Measurements from ENCODE around the gene KCNK17.
"Not testable (repeated sequence)": the region's sequence is repeated elsewhere in the genome, so short reads cannot be mapped to it uniquely, and the experiment has no call there.

The KCNK17 gene

GRCh38 chr6:39301606-39302005 lies 12.6 kb downstream of the KCNK17 start:
- DNase-seq: no peak

- no peak for DNase-seq
These were observed 13.5 kb downstream of the KCNK17 start for GRCh38 chr6:39300739-39301138.

GRCh38 chr6:39298061-39298460 lies 16.2 kb downstream of the KCNK17 start:
- DNase-seq: no peak

- no peak for DNase-seq
These were observed 17.2 kb downstream of the KCNK17 start for GRCh38 chr6:39296745-39297640.

GRCh38 chr6:39295611-39296011 lies 18.6 kb downstream of the KCNK17 start:
- DNase-seq: no peak

- no peak for DNase-seq
These were observed 19.3 kb downstream of the KCNK17 start for GRCh38 chr6:39294899-39295298.

- no peak for DNase-seq
These were observed 20.1 kb downstream of the KCNK17 start for GRCh38 chr6:39294133-39294532.

GRCh38 chr6:39292637-39293036 lies 21.6 kb downstream of the KCNK17 start:
- no peak for DNase-seq

- no peak for DNase-seq
These were observed 24.7 kb downstream of the KCNK17 start for GRCh38 chr6:39289490-39289889.

- DNase-seq: no peak
These were observed 26.6 kb downstream of the KCNK17 start for GRCh38 chr6:39287601-39288000.

GRCh38 chr6:39286596-39286995 lies 27.6 kb downstream of the KCNK17 start:
- DNase-seq: not testable (repeated sequence)

- no peak for DNase-seq
These were observed 31.4 kb downstream of the KCNK17 start for GRCh38 chr6:39282774-39283173.

GRCh38 chr6:39281312-39281980 lies 32.8 kb downstream of the KCNK17 start:
- DNase-seq: no peak

- DNase-seq: no peak
These were observed 33.9 kb downstream of the KCNK17 start for GRCh38 chr6:39280247-39280731.

- DNase-seq: no peak
These were observed 34.7 kb downstream of the KCNK17 start for GRCh38 chr6:39279539-39279938.

GRCh38 chr6:39276379-39276995 lies 37.7 kb downstream of the KCNK17 start:
- DNase-seq: no peak

GRCh38 chr6:39274903-39275302 lies 39.3 kb downstream of the KCNK17 start:
- no peak for DNase-seq

- no peak for DNase-seq
These were observed 39.7 kb downstream of the KCNK17 start for GRCh38 chr6:39274471-39274870.

GRCh38 chr6:39273406-39273821 lies 40.8 kb downstream of the KCNK17 start:
- no peak for DNase-seq

- DNase-seq: no peak
These were observed 44.3 kb downstream of the KCNK17 start for GRCh38 chr6:39269961-39270360.

- no peak for DNase-seq
These were observed 45.5 kb downstream of the KCNK17 start for GRCh38 chr6:39268721-39269120.

GRCh38 chr6:39268171-39268570 lies 46.0 kb downstream of the KCNK17 start:
- DNase-seq: no peak

- DNase-seq: no peak
These were observed 47.4 kb downstream of the KCNK17 start for GRCh38 chr6:39266782-39267355.
